Measurements from ENCODE around the gene CLCA4. TPM values are rescaled to one million over a fixed set of nuclear protein-coding genes. Genes with fewer than 3 reads are reported as not detected.

The CLCA4 gene
- polyA plus RNA-seq, 3 donors = not detected

GRCh38 chr1:86503406-86504136, 43.3 kb upstream of the CLCA4 start:
- Mint-ChIP-seq H3K4me3 (peak overlapping the region; percentile 72 to 75), H3K36me3 (no peaks in the 10 kb centered on the region), H3K4me1 (peaks cover 20% of the 10 kb centered on the region), H3K27ac (peak overlapping the region in 1 of 7 donors; percentile 15), H3K9me3 (no peaks in the 10 kb centered on the region), H3K27me3 (ENCODE audit: low read depth in 3 of 3) (peaks cover 0 to 5% (median 3%) of the 10 kb centered on the region in 3 donors)
- H3K9me3 ChIP-seq (replicated peaks in 1 of 2; ENCODE audit: control insufficient read depth in 1 of 2, insufficient read depth in 1 of 2, low read length in 2 of 2) = no peaks in the 10 kb centered on the region
- peak overlapping the region in 2 of 3 experiments; percentile 16 to 56 for H3K4me3 ChIP-seq (replicated peaks in 1 of 3; ENCODE audit: low read depth in 2 of 3, low read length in 3 of 3)
- intact Hi-C loops (cut with micrococcal nuclease) = loop anchor here in 1 of 2 donors (10.0 kb wide), 1 partner anchor 119 kb away; no protein-coding TSS in a partner anchor
- no peaks in the 10 kb centered on the region for H3K27me3 ChIP-seq (ENCODE audit: control insufficient read depth in 2 of 2, insufficient read depth in 2 of 2, low read length in 2 of 2)
- WGBS (ENCODE audit: insufficient coverage) = 65% methylated on average over 16 of the region's 18 CpGs
- H2AFZ ChIP-seq (ENCODE audit: insufficient read depth, low read depth, low read length, poor library complexity, severe bottlenecking) = peak overlapping the region; percentile 53
- peaks cover 12 to 14% of the 10 kb centered on the region in 2 donors for H3K4me1 ChIP-seq (ENCODE audit: control insufficient read depth in 1 of 2, insufficient read depth in 2 of 2, low read length in 2 of 2)
- no peak overlapping the region for H3K27ac ChIP-seq (ENCODE audit: low read depth in 1 of 2, low read length in 2 of 2)
- H4K20me1 ChIP-seq (ENCODE audit: insufficient read depth, low read length) = no peaks in the 10 kb centered on the region
- H3K36me3 ChIP-seq (replicated peaks in 1 of 2; ENCODE audit: control insufficient read depth in 1 of 2, insufficient read depth in 2 of 2, low read length in 2 of 2) = no peaks in the 10 kb centered on the region
- peak in 1 of 3 donors; percentile 21 for DNase-seq
- TF ChIP-seq CTCF (IDR thresholded peaks at IDR 0.05) = no peak
- peak overlapping the region; percentile 4 for H3K9ac ChIP-seq (ENCODE audit: insufficient read depth, low read length, poor library complexity, severe bottlenecking)
- H3K4me2 ChIP-seq (replicated peaks; ENCODE audit: extremely low read depth, low read length, poor library complexity, severe bottlenecking) = peak overlapping the region; percentile 45
- no peaks in the 10 kb centered on the region for H3K79me2 ChIP-seq (ENCODE audit: insufficient read depth, low read length)

- TF ChIP-seq CTCF (IDR thresholded peaks at IDR 0.05) = no peak
- Mint-ChIP-seq H3K36me3 (no peaks in the 10 kb centered on the region), H3K4me3 (peak overlapping the region; percentile 72 to 75), H3K27me3 (ENCODE audit: low read depth in 3 of 3) (peaks cover 0 to 5% (median 3%) of the 10 kb centered on the region in 3 donors), H3K9me3 (no peaks in the 10 kb centered on the region), H3K4me1 (peaks cover 20% of the 10 kb centered on the region), H3K27ac (peak overlapping the region in 1 of 7 donors; percentile 80)
- no peak for DNase-seq
- H3K27ac ChIP-seq (ENCODE audit: low read depth in 1 of 2, low read length in 2 of 2) = no peak overlapping the region
- H3K4me2 ChIP-seq (replicated peaks; ENCODE audit: extremely low read depth, low read length, poor library complexity, severe bottlenecking) = peak overlapping the region; percentile 45
- no peaks in the 10 kb centered on the region for H3K9me3 ChIP-seq (replicated peaks in 1 of 2; ENCODE audit: control insufficient read depth in 1 of 2, insufficient read depth in 1 of 2, low read length in 2 of 2)
- H3K4me3 ChIP-seq (replicated peaks in 1 of 3; ENCODE audit: low read depth in 2 of 3, low read length in 3 of 3) = peak overlapping the region in 1 of 3 experiments; percentile 56
- intact Hi-C loops (cut with micrococcal nuclease) = loop anchor here in 1 of 2 donors (10.0 kb wide), 1 partner anchor 119 kb away; no protein-coding TSS in a partner anchor
- no peaks in the 10 kb centered on the region for H3K79me2 ChIP-seq (ENCODE audit: insufficient read depth, low read length)
- no peaks in the 10 kb centered on the region for H3K27me3 ChIP-seq (ENCODE audit: control insufficient read depth in 2 of 2, insufficient read depth in 2 of 2, low read length in 2 of 2)
- peak overlapping the region; percentile 4 for H3K9ac ChIP-seq (ENCODE audit: insufficient read depth, low read length, poor library complexity, severe bottlenecking)
- H3K4me1 ChIP-seq (ENCODE audit: control insufficient read depth in 1 of 2, insufficient read depth in 2 of 2, low read length in 2 of 2) = peaks cover 12 to 14% of the 10 kb centered on the region in 2 donors
- no peaks in the 10 kb centered on the region for H4K20me1 ChIP-seq (ENCODE audit: insufficient read depth, low read length)
- H3K36me3 ChIP-seq (replicated peaks in 1 of 2; ENCODE audit: control insufficient read depth in 1 of 2, insufficient read depth in 2 of 2, low read length in 2 of 2) = no peaks in the 10 kb centered on the region
- 24% methylated on average over 7 of the region's 9 CpGs for WGBS (ENCODE audit: insufficient coverage)
- peak overlapping the region; percentile 53 for H2AFZ ChIP-seq (ENCODE audit: insufficient read depth, low read depth, low read length, poor library complexity, severe bottlenecking)
Observed at GRCh38 chr1:86504137-86504479, 42.8 kb upstream of the CLCA4 start.
